ENCODE results near the gene PSEN2.

GRCh38 chr1:226821719-226822085 is 48.7 kb upstream of the PSEN2 start:
- no peak for TF ChIP-seq CTCF (IDR thresholded peaks at IDR 0.05)
- no peak for TF ChIP-seq POLR2A (IDR thresholded peaks at IDR 0.05)
